Pulmonary artery endothelial cell (primary cell): ENCODE results near the gene GINS2. TPM values are rescaled to one million over a fixed set of nuclear protein-coding genes. Genes with fewer than 3 reads are reported as not detected.

Experiments used
- DNase-seq: peaks from one replicate; pipeline ENCODE4 v3.0.0-alpha.2; 2011; ENCODE audit warnings: low read depth, low spot score
- total RNA-seq: library from RNA; depleted of rRNA; stranded (reverse); fragments of >200 nt; gene quantifications from 2 replicates; pipeline ENCODE4 v1.2.3, GENCODE V29; 2014

The GINS2 gene
- total RNA-seq, 1 donor from 2014 or later = 8.8 TPM

GRCh38 chr16:85627089-85627488, 61.7 kb downstream of the GINS2 start:
- DNase-seq = no peak

Other genes with a start within 250 kb of the GINS2 start
- 8.4 and 9.3 TPM in 2 replicates for gene GSE1, start 75.6 kb downstream of the GINS2 start, total RNA-seq
- gene C16orf74, start 62.1 kb upstream of the GINS2 start, total RNA-seq = 32.4 and 40.8 TPM in 2 replicates
- gene EMC8, start 110.6 kb upstream of the GINS2 start, total RNA-seq = 31.3 and 36.9 TPM in 2 replicates
- 424 and 604 TPM in 2 replicates for gene COX4I1, start 110.7 kb upstream of the GINS2 start, total RNA-seq
- gene IRF8, start 210.2 kb upstream of the GINS2 start, total RNA-seq = not detected in 2 replicates